PFSK-1 (cell line): ENCODE data around the gene FOSL1.

Source experiments
- FOXP2 ChIP-seq: optimal IDR thresholded peaks from 2 replicates; pipeline ENCODE3; 2011; ENCODE audit warnings: borderline replicate concordance, control low read depth, inconsistent platforms; ENCODE audit not compliant: insufficient read depth; ENCODE audit errors: extremely low read length, extremely low read depth
- POLR2AphosphoS5 ChIP-seq: IDR thresholded peaks from 2 replicates; pipeline ENCODE4 v1.6.1; 2012; ENCODE audit warnings: low read depth, mild to moderate bottlenecking, control low read depth, low read length, moderate library complexity
- SIN3A ChIP-seq: IDR thresholded peaks from 2 replicates; pipeline ENCODE4 v1.6.1; 2012; ENCODE audit warnings: mild to moderate bottlenecking, low read length, moderate library complexity, borderline replicate concordance; ENCODE audit not compliant: insufficient read depth
- TAF1 ChIP-seq: IDR thresholded peaks from 2 replicates; pipeline ENCODE4 v1.6.1; 2012; ENCODE audit warnings: low read length, control low read depth, borderline replicate concordance; ENCODE audit not compliant: insufficient read depth
- TF ChIP-seq, protein P1 (sequence below), 2 experiments: IDR thresholded peaks; 2 replicates each; pipeline versions ENCODE4 v1.6.1 to v1.8.0; 2011 to 2012; ENCODE audit warnings: low read depth in 2 of 2, low read length in 2 of 2, control low read depth in 1 of 2, inconsistent platforms in 1 of 2, mild to moderate bottlenecking in 1 of 2, moderate library complexity in 1 of 2; ENCODE audit not compliant: insufficient read depth in 1 of 2

The FOSL1 gene

DNA sequence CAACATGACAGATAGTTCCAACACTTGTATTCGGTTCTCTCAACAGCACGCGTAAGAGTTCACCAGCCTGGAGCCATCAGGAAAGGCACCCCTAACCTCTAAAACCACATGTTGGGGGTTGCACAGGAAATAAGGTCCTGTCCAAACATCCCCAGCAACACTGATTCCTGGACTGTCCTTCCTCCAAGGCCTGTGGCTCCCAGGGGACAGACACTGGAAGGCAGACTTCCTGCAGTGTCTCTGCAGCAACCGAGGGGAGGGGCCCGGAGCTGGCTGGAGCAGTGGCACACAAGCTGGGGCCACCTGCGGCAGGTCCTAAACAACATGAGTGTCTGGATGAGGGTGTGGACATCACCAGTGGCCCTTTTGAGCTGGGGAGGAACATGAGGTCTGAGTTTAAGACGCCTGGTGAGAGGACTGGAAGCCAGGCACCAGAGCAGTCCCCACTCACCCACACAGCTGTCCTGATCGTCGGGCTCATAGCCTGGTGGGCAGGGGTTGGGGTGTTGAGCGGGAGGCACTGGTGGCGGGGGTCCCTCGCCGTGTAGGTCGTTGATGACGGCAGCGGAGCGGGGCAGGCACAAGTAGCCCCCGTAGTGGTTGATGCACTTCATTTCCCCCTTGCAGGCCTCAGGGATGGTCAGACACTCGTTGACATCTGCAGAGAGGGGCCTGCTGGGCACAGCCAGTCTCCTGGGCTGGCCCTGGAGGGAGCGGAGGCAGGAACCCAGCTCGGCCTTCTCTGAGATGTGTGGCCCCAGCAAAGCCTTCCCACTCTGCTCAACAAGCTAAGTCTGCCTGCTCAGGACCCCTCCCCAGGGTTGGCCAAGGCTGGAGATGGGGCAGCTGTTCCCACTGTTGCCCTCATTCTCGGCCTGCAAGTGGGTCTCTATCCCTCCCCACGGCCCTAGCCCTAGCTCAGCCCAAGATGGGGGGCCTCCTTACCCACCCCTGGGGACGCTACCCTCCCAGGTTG lies 29.2 kb downstream of the FOSL1 start:
- TF ChIP-seq TAF1 = no peak
- no peak for TF ChIP-seq SIN3A
- no peak for TF ChIP-seq FOXP2
- TF ChIP-seq, protein P1, sequence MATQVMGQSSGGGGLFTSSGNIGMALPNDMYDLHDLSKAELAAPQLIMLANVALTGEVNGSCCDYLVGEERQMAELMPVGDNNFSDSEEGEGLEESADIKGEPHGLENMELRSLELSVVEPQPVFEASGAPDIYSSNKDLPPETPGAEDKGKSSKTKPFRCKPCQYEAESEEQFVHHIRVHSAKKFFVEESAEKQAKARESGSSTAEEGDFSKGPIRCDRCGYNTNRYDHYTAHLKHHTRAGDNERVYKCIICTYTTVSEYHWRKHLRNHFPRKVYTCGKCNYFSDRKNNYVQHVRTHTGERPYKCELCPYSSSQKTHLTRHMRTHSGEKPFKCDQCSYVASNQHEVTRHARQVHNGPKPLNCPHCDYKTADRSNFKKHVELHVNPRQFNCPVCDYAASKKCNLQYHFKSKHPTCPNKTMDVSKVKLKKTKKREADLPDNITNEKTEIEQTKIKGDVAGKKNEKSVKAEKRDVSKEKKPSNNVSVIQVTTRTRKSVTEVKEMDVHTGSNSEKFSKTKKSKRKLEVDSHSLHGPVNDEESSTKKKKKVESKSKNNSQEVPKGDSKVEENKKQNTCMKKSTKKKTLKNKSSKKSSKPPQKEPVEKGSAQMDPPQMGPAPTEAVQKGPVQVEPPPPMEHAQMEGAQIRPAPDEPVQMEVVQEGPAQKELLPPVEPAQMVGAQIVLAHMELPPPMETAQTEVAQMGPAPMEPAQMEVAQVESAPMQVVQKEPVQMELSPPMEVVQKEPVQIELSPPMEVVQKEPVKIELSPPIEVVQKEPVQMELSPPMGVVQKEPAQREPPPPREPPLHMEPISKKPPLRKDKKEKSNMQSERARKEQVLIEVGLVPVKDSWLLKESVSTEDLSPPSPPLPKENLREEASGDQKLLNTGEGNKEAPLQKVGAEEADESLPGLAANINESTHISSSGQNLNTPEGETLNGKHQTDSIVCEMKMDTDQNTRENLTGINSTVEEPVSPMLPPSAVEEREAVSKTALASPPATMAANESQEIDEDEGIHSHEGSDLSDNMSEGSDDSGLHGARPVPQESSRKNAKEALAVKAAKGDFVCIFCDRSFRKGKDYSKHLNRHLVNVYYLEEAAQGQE (IDR thresholded peaks at IDR 0.05; ENCODE audit: insufficient read depth in 1 of 2, low read depth in 2 of 2, low read length in 2 of 2) = no peak
- TF ChIP-seq POLR2AphosphoS5 = no peak

DNA sequence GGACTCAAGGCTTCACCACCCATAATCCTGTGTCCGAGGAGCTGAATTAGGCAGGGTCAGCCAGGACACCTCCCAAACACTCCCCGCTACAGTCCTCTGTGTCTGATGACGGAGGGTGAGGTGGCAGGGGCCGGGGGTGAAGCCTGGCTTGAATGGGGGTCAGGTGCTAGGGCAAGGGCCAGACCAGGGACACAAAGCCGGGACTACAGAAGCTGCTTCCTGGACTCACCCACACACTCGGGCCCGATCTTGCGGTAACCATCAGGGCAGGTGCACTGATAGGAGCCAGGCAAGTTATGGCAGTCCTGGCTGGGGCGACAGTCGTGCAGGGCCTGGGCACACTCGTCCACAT lies 29.9 kb downstream of the FOSL1 start:
- TF ChIP-seq TAF1 = no peak
- no peak for TF ChIP-seq FOXP2
- TF ChIP-seq, protein P1 (IDR thresholded peaks at IDR 0.05; ENCODE audit: insufficient read depth in 1 of 2, low read depth in 2 of 2, low read length in 2 of 2) = no peak
- no peak for TF ChIP-seq POLR2AphosphoS5
- no peak for TF ChIP-seq SIN3A

DNA sequence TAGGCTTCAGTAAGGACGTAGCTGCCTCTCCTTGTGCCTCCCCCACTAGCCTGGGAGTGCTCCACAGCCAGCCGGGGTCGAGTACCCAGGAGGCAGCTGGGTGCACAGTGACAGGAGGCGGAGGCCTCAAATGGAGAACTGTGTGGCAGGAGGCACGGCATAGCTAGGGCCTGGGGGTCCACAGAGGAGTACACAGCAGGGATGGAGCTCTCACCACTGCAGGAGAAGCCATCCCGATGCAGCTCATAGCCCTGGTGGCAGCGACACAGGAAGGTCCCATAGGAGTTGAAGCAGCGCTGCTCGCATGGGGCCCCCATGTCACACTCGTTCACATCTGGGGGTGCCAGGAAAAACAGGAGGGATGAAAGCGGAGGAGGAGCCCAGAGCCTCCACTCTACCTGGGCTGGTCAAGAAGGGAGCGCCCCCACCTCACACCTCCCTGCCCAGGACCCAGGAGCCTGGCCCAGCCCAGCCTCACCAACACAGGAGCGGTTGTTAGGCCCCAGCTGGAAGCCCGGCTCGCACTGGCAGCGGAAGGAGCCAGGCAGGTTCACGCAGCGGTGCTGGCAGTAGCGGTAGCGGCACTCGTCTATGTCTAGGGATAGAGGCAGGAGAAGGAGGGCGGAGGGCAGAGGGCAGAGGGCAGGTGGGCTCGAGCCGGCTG lies 30.4 kb downstream of the FOSL1 start:
- TF ChIP-seq FOXP2 (no peak), POLR2AphosphoS5 (no peak; the same call in 1 of the 2 replicates), TAF1 (no peak), SIN3A (no peak)
- TF ChIP-seq, protein P1 (IDR thresholded peaks at IDR 0.05; ENCODE audit: insufficient read depth in 1 of 2, low read depth in 2 of 2, low read length in 2 of 2) = no peak

DNA sequence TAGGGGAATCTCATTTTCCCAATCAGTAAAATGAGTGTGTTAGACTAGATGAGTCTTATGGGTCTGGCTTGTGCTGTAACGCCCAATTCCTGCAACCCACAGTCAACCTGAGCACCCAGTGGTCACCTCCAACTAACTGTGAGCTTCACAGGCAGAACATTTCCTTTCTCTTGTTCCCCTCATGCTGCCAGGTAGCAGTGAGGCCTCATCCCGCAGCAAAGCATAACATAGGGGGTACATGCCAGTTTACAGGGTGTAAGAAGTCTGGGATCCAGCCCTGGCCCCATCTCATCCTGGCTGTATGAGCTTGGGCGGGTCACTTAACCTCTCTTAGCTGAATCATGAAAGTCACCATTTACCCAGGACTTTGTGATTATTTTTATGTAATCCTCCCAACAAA lies 31.3 kb downstream of the FOSL1 start:
- TF ChIP-seq, protein P1 (IDR thresholded peaks at IDR 0.05; ENCODE audit: insufficient read depth in 1 of 2, low read depth in 2 of 2, low read length in 2 of 2) = no peak
- TF ChIP-seq SIN3A (no peak), POLR2AphosphoS5 (peak; percentile 32; the same call in 1 of the 2 replicates), TAF1 (no peak)
